NCI-H2081 treated with DMSO at 0.1 percent for 48 hours (cell line): ENCODE results near the gene ZFR.
"Not testable (repeated sequence)": the region's sequence is repeated elsewhere in the genome, so short reads cannot be mapped to it uniquely, and the experiment has no call there.

Source experiments
- DNase-seq: peaks from one replicate; lab custom pipeline; 2025; lab: John Stamatoyannopoulos, UW

The ZFR gene

GRCh38 chr5:32406650-32407049, 37.9 kb downstream of the ZFR start:
- no peak for DNase-seq

GRCh38 chr5:32405507-32405906, 39.0 kb downstream of the ZFR start:
- DNase-seq = no peak

- no peak for DNase-seq
Measured at GRCh38 chr5:32403760-32404159, 40.8 kb downstream of the ZFR start.

- DNase-seq = no peak
Measured at GRCh38 chr5:32400401-32400800, 44.1 kb downstream of the ZFR start.

DNA sequence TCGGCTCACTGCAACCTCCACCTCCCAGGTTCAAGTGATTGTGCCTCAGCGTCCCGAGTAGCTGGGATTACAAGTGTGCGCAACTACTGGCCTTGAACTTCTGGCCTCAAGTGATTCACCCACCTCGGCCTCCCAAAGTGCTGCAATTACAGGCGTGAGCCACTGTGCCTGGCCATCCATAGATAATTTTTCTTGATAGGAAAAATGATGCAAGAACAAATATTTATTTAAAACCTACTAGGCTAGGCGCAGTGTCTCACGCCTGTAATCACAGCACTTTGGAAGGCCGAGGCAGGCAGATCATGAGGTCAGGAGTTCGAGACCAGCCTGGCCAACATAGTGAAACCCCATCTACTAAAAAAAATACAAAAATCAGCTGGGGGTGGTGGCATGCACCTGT, 45.8 kb downstream of the ZFR start:
- DNase-seq = not testable (repeated sequence)

DNA sequence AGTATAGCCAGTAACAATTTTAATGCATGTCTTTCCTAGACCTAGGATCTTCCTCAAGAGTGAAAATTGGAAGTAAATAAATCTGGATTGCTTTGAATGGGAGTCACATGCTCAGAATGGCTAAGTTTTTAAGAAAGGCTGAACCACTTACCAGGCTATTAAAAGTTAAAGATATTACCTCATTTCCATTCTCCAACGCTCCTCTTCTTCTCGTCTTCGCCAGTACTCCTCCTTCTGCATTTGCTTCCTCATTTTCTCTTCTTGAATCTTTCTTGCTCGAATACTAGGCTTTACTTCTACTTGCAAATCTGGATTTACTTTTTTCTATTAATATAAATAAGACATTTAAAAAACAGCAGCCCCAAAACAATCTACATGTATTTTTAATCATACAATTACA, 49.6 kb downstream of the ZFR start:
- DNase-seq = no peak

DNA sequence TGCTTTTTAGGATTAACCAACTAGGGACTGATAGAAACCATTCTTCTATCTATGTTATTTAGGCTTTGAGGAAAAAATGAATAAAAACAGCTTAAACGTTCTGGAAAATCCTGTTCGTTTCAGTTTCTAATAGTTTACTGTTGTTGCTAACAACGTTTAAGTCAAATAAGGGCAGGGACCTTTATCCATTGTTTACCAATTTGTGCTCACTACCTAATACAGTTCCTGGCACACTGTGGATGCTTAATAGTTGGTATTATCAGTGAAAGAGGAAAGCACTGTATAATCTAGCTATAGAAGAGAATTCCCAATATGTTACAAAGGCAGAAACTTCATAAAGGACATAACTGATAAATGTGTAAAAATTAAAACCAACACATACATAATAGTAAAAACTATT, 52.5 kb downstream of the ZFR start:
- no peak for DNase-seq

- no peak for DNase-seq
Measured at GRCh38 chr5:32390819-32391591, 53.5 kb downstream of the ZFR start.

- no peak for DNase-seq
Measured at GRCh38 chr5:32388432-32389129, 56.0 kb downstream of the ZFR start.

GRCh38 chr5:32387841-32388240, 56.7 kb downstream of the ZFR start:
- DNase-seq = no peak

GRCh38 chr5:32387211-32387610, 57.3 kb downstream of the ZFR start:
- DNase-seq = no peak

- DNase-seq = no peak
Measured at GRCh38 chr5:32384621-32385020, 59.9 kb downstream of the ZFR start.

DNA sequence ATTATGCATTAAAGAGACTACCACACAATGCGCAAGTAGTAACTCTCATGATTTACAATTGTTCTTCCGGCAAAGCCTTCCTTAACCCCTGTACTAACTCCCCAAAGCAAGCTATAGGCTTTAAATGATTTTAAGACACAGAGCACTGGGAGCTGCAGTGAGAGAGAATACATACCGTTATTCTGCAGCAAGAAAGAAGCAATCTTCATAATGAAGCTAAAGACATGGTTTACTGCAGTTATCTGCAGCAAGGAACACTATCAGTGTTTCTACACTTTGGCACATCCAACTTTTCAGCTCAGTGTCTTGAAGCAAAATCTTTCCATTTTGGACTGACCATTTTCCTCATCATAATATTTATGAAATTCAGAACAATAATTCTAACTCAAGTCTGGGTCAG, 61.0 kb downstream of the ZFR start:
- no peak for DNase-seq

DNA sequence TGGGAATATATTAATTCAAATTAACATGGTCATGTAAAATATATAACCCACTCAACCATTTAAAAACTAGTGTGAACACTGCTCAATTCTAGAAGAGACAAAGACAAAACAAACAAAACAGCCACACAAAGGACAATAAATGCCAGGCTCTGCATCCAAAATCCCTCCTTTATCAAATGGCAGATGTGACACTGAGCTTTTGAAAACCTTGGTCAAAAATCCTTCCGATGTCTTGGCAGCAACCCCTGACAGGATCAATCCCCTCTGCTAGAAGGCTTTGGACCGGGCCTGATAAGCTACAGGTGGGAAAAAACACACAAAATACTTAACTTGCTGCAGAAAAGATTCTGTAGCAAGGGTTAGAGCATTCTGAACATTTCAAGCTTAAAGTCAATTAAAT, 61.5 kb downstream of the ZFR start:
- DNase-seq = no peak

DNA sequence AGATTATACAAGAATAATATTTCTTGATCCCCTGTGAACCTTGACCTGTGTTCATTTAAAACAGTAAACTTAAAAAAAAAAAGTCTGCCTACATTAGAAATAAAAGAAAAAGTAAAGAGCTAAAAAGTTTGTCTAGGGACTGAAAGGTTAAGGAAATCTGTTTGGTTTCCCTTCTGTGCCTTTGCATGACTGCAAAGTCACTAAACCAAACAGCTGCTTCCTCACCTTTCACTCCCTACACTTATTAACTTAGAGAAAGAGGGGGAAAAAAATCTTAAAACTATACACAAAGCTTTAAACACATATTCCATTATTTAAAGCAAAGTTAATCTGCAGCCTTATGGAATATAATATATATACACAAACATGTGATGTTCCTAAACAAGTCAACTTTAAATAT, 65.1 kb downstream of the ZFR start:
- no peak for DNase-seq

GRCh38 chr5:32378966-32379365, 65.6 kb downstream of the ZFR start:
- DNase-seq = no peak

DNA sequence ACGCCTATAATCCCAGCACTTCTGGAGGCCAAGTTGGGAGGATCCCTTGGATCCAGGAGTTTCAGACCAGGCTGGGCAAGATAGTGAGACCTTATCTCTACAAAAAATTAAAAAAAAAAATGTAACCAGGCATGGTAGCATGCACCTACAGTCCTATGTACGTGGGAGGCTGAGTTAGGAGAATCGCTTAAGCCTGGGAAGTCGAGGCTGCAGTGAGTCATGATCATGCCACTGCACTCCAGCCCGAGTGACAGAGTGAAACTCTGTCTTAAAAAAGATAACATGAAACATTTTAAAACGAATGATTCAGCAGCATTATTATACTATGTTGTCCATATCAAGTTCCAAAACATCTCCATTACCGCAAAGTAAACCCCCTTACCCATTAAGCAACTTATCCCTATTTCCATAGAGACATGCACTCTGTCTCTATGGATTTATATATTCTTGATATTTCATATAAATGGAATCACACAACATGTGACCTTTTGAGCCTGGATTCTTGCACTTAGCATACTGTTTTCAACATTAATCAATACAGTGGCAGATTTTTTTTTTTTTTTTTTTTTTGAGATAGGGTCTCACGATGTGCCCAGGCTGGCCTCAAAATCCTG, 74.9 kb downstream of the ZFR start:
- no peak for DNase-seq

GRCh38 chr5:32369032-32369431, 75.5 kb downstream of the ZFR start:
- DNase-seq = no peak

GRCh38 chr5:32367271-32367670, 77.3 kb downstream of the ZFR start:
- DNase-seq = not testable (repeated sequence)

- no peak for DNase-seq
Measured at GRCh38 chr5:32365623-32366022, 78.9 kb downstream of the ZFR start.

GRCh38 chr5:32363030-32363429, 81.5 kb downstream of the ZFR start:
- DNase-seq = no peak

DNA sequence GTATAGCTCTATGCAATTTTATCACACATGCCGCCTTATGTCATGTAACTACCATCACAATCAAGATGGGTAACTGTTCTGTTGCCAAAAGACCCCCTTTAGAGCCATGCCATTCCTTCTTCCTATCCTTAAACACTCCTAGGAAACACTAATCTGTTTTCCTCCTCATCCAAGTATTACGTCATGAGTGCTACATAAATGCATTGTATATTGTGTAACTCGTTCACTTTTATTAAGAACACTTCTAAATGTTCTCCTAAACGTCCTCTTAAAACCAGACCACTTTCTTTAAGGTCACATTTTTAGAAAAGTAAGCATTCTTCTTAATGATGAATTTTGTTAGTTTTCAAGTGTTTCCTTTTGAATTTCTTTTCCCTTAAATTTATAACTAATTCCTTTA, 82.0 kb downstream of the ZFR start:
- DNase-seq = no peak

GRCh38 chr5:32360906-32361305, 83.6 kb downstream of the ZFR start:
- DNase-seq = no peak
